Fibroblast of gingiva (primary cell): Measurements from ENCODE around the gene IKZF1.

ENCODE experiments used
- DNase-seq: peaks from one replicate; pipeline ENCODE4 v3.0.0-alpha.2; 2011; ENCODE audit warnings: low read depth

Gene IKZF1

DNA sequence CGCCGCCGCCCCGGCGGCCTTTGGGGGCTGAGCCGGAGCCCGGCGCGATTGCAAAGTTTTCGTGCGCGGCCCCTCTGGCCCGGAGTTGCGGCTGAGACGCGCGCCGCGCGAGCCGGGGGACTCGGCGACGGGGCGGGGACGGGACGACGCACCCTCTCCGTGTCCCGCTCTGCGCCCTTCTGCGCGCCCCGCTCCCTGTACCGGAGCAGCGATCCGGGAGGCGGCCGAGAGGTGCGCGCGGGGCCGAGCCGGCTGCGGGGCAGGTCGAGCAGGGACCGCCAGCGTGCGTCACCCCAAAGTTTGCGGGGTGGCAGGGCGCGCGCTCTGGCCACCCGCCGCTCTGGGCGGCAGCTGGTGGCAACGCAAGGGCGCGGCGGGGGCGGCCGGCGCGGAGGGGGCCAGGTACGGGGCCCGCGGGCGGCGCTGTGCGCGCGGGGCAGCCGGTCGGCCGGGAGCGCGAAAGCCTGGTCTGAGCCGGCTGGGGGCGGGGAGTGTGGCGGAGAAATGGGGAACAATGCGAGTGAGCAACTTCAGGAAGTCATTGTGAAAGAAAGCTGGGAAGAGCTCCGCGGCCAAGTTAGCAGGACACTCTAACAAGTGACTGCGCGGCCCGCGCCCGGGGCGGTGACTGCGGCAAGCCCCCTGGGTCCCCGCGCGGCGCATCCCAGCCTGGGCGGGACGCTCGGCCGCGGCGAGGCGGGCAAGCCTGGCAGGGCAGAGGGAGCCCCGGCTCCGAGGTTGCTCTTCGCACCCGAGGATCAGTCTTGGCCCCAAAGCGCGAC lies at the start of gene IKZF1:
TSS of gene IKZF1 (plus strand) at position 588 of the 782 bp plus-strand sequence. CDS start 14,346 bp downstream, outside the sequence.
- DNase-seq: no peak

GRCh38 chr7:50261593-50261992 lies 42.9 kb upstream of the IKZF1 start:
- DNase-seq: no peak

- DNase-seq: no peak
These were observed 42.1 kb upstream of the IKZF1 start for GRCh38 chr7:50262446-50262845.

GRCh38 chr7:50262916-50263690 lies 41.4 kb upstream of the IKZF1 start:
- no peak for DNase-seq

GRCh38 chr7:50264908-50265307 lies 39.6 kb upstream of the IKZF1 start:
- no peak for DNase-seq

DNA sequence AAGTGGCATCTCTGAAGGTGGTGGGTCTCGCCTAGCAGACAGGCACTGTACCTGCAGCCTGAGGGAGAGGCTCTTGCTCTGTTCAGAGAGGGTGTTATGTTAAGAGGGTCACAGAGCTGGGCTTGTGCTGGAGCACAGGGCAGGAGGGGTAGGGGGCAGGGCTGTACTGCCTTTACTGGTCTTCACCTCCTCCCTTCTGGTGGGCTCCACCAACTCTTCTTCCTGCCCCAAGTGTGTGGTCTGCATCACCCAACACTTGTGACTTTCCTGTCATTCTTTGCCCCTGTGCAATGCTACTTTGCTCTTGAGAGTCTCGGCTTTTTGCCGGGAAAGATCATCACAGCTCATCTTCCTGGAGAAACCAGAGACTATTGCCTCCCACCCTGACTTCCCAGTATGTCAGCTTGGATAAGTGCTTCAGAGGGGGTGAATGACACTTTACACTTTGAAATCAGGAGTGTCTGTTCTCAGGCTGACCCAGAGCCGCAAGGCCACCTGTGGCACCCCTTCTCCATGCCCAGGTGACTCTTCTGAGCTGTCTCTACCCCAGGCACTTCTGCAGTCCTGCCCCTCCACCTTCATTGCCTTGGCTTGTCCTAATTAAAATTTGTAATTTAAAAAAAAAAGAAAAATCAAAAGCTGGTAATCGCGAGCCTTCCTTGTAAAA lies 38.4 kb upstream of the IKZF1 start:
- DNase-seq: no peak

- DNase-seq: no peak
These were observed 37.7 kb upstream of the IKZF1 start for GRCh38 chr7:50266635-50267386.

- no peak for DNase-seq
These were observed 36.9 kb upstream of the IKZF1 start for GRCh38 chr7:50267525-50268041.

- DNase-seq: no peak
These were observed 36.3 kb upstream of the IKZF1 start for GRCh38 chr7:50268223-50268622.

DNA sequence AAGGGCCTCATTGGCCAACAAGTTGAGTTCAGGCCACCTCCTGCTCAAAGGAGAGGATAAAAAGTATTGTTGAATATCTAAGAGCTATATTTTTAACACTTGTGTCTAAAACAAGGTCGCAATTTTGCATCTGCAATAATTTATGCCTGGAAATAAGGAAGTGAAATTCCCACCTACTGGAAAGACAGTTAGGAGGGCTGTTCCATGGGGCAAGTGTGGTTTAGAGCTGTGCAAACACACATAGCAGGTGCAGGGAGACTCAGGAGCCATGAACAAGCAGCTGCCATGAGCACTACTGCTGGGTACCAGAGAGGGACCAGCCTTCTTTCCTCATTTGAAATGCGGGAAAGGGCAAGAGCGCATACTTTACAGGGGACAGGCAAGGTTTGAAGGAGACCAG lies 35.5 kb upstream of the IKZF1 start:
- DNase-seq: no peak

- DNase-seq: no peak
These were observed 33.9 kb upstream of the IKZF1 start for GRCh38 chr7:50270531-50271018.

- no peak for DNase-seq
These were observed 31.7 kb upstream of the IKZF1 start for GRCh38 chr7:50272808-50273207.

DNA sequence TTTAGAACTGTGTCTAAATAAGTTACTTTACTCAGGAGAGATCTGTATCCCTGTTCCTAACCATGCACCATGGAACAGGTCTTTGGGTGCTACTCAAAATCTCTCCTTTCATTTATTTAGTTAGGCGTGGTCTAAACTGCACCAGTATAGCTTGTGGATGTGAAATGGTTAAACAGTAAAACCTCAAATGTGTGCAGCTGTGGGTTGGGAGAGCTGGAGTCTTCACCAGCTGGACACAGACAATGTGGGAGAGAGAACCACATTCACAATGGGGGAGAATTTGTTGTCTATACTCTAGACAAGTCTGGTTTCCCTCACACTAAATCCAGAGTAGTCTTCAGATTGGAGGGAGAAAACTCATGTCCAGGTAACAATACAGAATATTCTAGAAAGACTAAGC lies 31.2 kb upstream of the IKZF1 start:
- DNase-seq: no peak

DNA sequence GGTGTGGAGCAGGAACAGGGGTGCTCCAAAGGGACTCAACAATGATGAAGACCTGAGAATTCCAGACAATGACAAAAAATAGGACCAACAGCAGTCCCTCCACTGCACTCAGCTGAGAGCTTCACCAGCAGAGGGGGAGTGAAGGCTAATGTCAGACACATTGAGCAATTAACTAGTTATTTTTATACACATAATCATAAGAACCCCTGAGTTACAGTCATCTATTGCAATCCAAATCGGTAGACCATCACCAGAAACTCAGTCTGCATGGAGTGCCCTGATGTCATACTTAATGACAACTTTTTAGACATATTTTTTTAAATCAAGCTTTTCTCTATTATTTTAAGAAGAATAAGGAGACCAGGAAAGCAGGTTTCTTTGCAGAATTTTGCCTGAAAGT lies 30.6 kb upstream of the IKZF1 start:
- DNase-seq: no peak

- DNase-seq: no peak
These were observed 30.2 kb upstream of the IKZF1 start for GRCh38 chr7:50274361-50274760.

DNA sequence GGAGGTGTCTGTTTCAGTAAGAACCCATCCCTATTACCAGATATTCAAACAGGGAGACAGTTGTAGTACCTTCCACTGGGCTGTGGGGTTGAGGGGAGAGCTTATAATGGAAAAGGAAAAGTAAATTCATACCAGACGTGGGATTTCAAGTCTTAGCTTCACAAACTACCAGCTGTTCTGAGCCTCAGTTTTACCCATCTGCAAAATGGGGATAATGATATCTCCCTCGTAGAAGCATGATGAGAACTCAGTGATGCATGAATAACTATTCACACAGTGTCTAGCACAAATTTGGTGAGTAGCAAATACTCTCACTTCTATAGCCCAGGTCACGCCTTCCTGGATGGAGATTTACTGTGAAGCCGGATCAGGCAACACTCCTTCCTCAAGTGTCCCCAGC lies 29.1 kb upstream of the IKZF1 start:
- DNase-seq: no peak

GRCh38 chr7:50276483-50276882 lies 28.0 kb upstream of the IKZF1 start:
- DNase-seq: no peak

- DNase-seq: no peak
These were observed 26.4 kb upstream of the IKZF1 start for GRCh38 chr7:50278120-50278519.

GRCh38 chr7:50281680-50282445 lies 22.7 kb upstream of the IKZF1 start:
- DNase-seq: no peak

DNA sequence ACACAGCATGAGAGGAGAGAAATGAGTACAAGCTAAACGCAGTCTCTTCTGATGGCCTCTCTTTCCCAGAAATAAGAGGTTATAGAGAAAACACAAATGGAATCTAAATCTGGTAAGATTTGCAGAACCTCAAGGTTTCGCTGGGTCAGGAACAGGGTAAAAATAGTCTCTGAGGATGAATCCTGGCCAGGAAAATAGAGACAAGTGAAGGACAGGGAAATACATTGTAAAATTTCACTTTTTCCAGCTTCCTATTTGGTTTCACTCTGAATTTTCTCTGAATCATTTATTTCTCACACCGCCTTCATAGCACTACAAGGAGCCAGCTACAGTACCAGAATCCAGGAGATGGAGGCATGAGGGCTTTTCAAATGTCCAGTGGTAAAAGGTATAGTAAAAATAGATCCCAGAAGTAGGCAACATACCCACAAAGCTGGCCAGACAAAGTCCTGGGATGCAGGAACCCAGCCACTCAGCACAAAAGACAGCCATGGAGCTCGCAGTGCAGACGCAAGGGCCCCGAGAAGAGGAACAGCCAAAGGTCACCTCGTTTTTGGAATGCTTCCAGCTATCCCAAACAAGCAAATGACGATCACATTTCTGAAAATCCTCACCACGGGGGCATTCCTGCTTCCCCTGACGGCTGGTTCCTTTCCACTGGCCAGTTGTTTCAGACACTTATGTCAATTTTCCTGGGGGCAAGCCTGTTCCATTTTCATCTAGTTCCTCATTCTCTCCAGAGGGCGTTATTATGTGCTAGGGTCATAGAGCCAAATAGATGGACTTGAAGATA lies 21.5 kb upstream of the IKZF1 start:
- no peak for DNase-seq
